ENCODE results near the gene VAT1L. TPM values are rescaled to one million over a fixed set of nuclear protein-coding genes. Genes with fewer than 3 reads are reported as not detected.

The VAT1L gene
- total RNA-seq, 1 experiment from 2014 or later, result 0.10 TPM

DNA sequence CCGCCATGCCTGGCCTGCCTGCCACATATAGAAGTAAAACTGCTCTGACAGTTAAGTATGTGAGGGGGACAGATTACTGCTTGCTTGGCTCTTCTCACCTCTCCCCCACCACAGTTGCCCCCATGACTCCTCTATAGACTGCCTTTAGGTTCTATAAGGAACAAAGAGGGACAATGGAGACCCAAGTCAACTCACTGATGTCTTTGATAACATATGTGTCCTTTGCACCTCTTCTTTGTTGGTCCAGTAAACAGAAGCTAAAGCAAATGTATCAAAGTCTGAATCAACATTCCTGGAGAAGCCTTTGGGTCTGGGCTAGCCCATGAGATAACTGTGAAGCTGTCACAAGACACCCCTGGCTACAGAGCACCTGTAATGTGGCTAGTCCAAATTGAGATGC, 38.9 kb upstream of the VAT1L start:
- RAD21 ChIA-PET (ENCODE audit: low non-redundant PET in 1 of 2, low total read pairs in 2 of 2, uncharacterized antibody in 2 of 2, unreplicated experiment in 2 of 2), result no interaction called here
- ATAC-seq (no peak), DNase-seq (ENCODE audit: low read depth, low spot score) (no peak)
- Histone ChIP-seq H3K27me3 (ENCODE audit: insufficient read depth, low read length) (peaks cover 59% of the 10 kb centered on the region), H3K9ac (ENCODE audit: low read length) (no peak overlapping the region), H3K36me3 (ENCODE audit: control insufficient read depth in 1 of 2, insufficient read depth in 2 of 2, low read length in 2 of 2) (no peaks in the 10 kb centered on the region), H3K9me2 (ENCODE audit: insufficient read depth) (no peaks in the 10 kb centered on the region), H3K4me2 (ENCODE audit: low read length) (no peak overlapping the region), H3K4me1 (ENCODE audit: control insufficient read depth in 1 of 2, insufficient read depth in 2 of 2, low read length in 2 of 2) (no peaks in the 10 kb centered on the region), H4K20me1 (ENCODE audit: insufficient read depth) (no peaks in the 10 kb centered on the region), H3K4me3 (replicated peaks in 1 of 2; ENCODE audit: low read depth in 1 of 2, low read length in 2 of 2) (no peak overlapping the region), H2AFZ (ENCODE audit: low read depth, low read length, poor library complexity, severe bottlenecking) (no peak overlapping the region), H3K9me3 (ENCODE audit: control insufficient read depth in 1 of 2, insufficient read depth in 1 of 2, low read depth in 1 of 2, low read length in 2 of 2) (no peaks in the 10 kb centered on the region), H3K79me2 (ENCODE audit: insufficient read depth, low read length) (no peaks in the 10 kb centered on the region), H3K27ac (ENCODE audit: low read depth, low read length) (no peak overlapping the region)
- intact Hi-C loops (cut with micrococcal nuclease), result no loop called here
- no TSS peak for BruUV-seq (replicated peaks)
- TF ChIP-seq ELF1 (IDR thresholded peaks at IDR 0.05; ENCODE audit: borderline replicate concordance, low read depth), result no peak
- TF ChIP-seq, protein P1, sequence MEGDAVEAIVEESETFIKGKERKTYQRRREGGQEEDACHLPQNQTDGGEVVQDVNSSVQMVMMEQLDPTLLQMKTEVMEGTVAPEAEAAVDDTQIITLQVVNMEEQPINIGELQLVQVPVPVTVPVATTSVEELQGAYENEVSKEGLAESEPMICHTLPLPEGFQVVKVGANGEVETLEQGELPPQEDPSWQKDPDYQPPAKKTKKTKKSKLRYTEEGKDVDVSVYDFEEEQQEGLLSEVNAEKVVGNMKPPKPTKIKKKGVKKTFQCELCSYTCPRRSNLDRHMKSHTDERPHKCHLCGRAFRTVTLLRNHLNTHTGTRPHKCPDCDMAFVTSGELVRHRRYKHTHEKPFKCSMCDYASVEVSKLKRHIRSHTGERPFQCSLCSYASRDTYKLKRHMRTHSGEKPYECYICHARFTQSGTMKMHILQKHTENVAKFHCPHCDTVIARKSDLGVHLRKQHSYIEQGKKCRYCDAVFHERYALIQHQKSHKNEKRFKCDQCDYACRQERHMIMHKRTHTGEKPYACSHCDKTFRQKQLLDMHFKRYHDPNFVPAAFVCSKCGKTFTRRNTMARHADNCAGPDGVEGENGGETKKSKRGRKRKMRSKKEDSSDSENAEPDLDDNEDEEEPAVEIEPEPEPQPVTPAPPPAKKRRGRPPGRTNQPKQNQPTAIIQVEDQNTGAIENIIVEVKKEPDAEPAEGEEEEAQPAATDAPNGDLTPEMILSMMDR (IDR thresholded peaks at IDR 0.05 in 2 of 3, conservative IDR thresholded peaks at IDR 0.05 in 1 of 3; ENCODE audit: borderline replicate concordance in 1 of 3, insufficient read depth in 1 of 3, low read depth in 2 of 3, low read length in 2 of 3), result no peak
- CTCF ChIA-PET, result no interaction called here
- POLR2A ChIA-PET, result no interaction called here

DNA sequence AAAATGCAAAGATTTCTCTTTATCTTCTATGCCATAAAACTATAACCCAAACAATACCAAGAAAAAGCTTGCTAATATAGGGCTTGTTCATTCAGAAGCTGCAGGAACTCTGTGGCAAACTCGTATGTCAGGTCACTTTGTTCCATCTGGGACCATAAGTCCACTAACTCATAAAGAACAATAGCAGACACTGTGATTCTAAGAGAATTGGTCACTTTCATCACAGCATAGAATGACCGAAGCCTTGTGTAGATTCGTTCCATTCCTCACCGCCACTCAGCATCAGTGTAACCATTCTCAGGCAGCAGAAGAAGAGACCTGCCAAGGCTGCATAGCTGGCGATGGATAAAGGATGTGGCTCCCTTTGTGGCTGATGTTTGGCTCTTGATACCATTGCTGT, 30.3 kb upstream of the VAT1L start:
- ChIA-PET CTCF (no interaction called here), RAD21 (ENCODE audit: low non-redundant PET in 1 of 2, low total read pairs in 2 of 2, uncharacterized antibody in 2 of 2, unreplicated experiment in 2 of 2) (no interaction called here), POLR2A (no interaction called here)
- Histone ChIP-seq H3K27me3 (ENCODE audit: insufficient read depth, low read length) (peaks cover 12% of the 10 kb centered on the region), H3K4me1 (ENCODE audit: control insufficient read depth in 1 of 2, insufficient read depth in 2 of 2, low read length in 2 of 2) (no peaks in the 10 kb centered on the region), H3K9ac (ENCODE audit: low read length) (no peak overlapping the region), H3K27ac (ENCODE audit: low read depth, low read length) (no peak overlapping the region), H3K4me3 (replicated peaks in 1 of 2; ENCODE audit: low read depth in 1 of 2, low read length in 2 of 2) (no peak overlapping the region), H3K79me2 (ENCODE audit: insufficient read depth, low read length) (no peaks in the 10 kb centered on the region), H3K4me2 (ENCODE audit: low read length) (no peak overlapping the region), H3K9me2 (ENCODE audit: insufficient read depth) (no peaks in the 10 kb centered on the region), H4K20me1 (ENCODE audit: insufficient read depth) (no peaks in the 10 kb centered on the region), H3K36me3 (ENCODE audit: control insufficient read depth in 1 of 2, insufficient read depth in 2 of 2, low read length in 2 of 2) (no peaks in the 10 kb centered on the region), H2AFZ (ENCODE audit: low read depth, low read length, poor library complexity, severe bottlenecking) (no peak overlapping the region), H3K9me3 (ENCODE audit: control insufficient read depth in 1 of 2, insufficient read depth in 1 of 2, low read depth in 1 of 2, low read length in 2 of 2) (no peaks in the 10 kb centered on the region)
- ATAC-seq (no peak), DNase-seq (ENCODE audit: low read depth, low spot score) (no peak)
- intact Hi-C loops (cut with micrococcal nuclease), result no loop called here
- TF ChIP-seq FOSL1 (IDR thresholded peaks at IDR 0.05; ENCODE audit: low read depth) (no peak), SIN3A (IDR thresholded peaks at IDR 0.05; ENCODE audit: low read depth) (no peak), ZNF274 (IDR thresholded peaks at IDR 0.05; ENCODE audit: low read depth, low read length) (no peak), ELF1 (IDR thresholded peaks at IDR 0.05; ENCODE audit: borderline replicate concordance, low read depth) (no peak), ZFX (IDR thresholded peaks at IDR 0.05) (no peak), EZH2 (IDR thresholded peaks at IDR 0.05) (no peak), EGR1 (IDR thresholded peaks at IDR 0.05; ENCODE audit: low read depth) (no peak), CBX3 (IDR thresholded peaks at IDR 0.05; ENCODE audit: low read depth) (no peak)
- TF ChIP-seq, protein P2, sequence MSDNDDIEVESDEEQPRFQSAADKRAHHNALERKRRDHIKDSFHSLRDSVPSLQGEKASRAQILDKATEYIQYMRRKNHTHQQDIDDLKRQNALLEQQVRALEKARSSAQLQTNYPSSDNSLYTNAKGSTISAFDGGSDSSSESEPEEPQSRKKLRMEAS (IDR thresholded peaks at IDR 0.05), result no peak
- TF ChIP-seq, protein P3, sequence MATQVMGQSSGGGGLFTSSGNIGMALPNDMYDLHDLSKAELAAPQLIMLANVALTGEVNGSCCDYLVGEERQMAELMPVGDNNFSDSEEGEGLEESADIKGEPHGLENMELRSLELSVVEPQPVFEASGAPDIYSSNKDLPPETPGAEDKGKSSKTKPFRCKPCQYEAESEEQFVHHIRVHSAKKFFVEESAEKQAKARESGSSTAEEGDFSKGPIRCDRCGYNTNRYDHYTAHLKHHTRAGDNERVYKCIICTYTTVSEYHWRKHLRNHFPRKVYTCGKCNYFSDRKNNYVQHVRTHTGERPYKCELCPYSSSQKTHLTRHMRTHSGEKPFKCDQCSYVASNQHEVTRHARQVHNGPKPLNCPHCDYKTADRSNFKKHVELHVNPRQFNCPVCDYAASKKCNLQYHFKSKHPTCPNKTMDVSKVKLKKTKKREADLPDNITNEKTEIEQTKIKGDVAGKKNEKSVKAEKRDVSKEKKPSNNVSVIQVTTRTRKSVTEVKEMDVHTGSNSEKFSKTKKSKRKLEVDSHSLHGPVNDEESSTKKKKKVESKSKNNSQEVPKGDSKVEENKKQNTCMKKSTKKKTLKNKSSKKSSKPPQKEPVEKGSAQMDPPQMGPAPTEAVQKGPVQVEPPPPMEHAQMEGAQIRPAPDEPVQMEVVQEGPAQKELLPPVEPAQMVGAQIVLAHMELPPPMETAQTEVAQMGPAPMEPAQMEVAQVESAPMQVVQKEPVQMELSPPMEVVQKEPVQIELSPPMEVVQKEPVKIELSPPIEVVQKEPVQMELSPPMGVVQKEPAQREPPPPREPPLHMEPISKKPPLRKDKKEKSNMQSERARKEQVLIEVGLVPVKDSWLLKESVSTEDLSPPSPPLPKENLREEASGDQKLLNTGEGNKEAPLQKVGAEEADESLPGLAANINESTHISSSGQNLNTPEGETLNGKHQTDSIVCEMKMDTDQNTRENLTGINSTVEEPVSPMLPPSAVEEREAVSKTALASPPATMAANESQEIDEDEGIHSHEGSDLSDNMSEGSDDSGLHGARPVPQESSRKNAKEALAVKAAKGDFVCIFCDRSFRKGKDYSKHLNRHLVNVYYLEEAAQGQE (IDR thresholded peaks at IDR 0.05; ENCODE audit: low read depth), result no peak
- TF ChIP-seq, protein P4, sequence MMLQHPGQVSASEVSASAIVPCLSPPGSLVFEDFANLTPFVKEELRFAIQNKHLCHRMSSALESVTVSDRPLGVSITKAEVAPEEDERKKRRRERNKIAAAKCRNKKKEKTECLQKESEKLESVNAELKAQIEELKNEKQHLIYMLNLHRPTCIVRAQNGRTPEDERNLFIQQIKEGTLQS (IDR thresholded peaks at IDR 0.05), result no peak
- TF ChIP-seq, protein P5, sequence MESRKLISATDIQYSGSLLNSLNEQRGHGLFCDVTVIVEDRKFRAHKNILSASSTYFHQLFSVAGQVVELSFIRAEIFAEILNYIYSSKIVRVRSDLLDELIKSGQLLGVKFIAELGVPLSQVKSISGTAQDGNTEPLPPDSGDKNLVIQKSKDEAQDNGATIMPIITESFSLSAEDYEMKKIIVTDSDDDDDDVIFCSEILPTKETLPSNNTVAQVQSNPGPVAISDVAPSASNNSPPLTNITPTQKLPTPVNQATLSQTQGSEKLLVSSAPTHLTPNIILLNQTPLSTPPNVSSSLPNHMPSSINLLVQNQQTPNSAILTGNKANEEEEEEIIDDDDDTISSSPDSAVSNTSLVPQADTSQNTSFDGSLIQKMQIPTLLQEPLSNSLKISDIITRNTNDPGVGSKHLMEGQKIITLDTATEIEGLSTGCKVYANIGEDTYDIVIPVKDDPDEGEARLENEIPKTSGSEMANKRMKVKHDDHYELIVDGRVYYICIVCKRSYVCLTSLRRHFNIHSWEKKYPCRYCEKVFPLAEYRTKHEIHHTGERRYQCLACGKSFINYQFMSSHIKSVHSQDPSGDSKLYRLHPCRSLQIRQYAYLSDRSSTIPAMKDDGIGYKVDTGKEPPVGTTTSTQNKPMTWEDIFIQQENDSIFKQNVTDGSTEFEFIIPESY (IDR thresholded peaks at IDR 0.05; ENCODE audit: extremely low read depth, insufficient replicate concordance, low read length), result no peak
- BruUV-seq (replicated peaks), result no TSS peak
